GM21786 (cell line): Measurements from ENCODE around the gene FAM163A.
"Not testable (repeated sequence)": the region's sequence is repeated elsewhere in the genome, so short reads cannot be mapped to it uniquely, and the experiment has no call there.

Experiments
- ATAC-seq: cut with Tn5 transposase; IDR thresholded peaks from one replicate; pipeline ENCODE4 v1.9.1; 2021; ENCODE audit not compliant: unreplicated experiment

Gene FAM163A

GRCh38 chr1:179742717-179743678 is at the start of gene FAM163A:
FAM163A (plus strand) TSS chr1:179743291; CDS start chr1:179813098, 69,807 bp downstream.
- no peak for ATAC-seq

- not testable (repeated sequence) for ATAC-seq
Observed at GRCh38 chr1:179694530-179694929, 48.6 kb upstream of the FAM163A start.

GRCh38 chr1:179702946-179703539 is 40.0 kb upstream of the FAM163A start:
- ATAC-seq = no peak

- ATAC-seq = no peak
Observed at GRCh38 chr1:179706339-179706941, 36.7 kb upstream of the FAM163A start.

- no peak for ATAC-seq
Observed at GRCh38 chr1:179707406-179707805, 35.7 kb upstream of the FAM163A start.

- no peak for ATAC-seq
Observed at GRCh38 chr1:179708434-179709195, 34.5 kb upstream of the FAM163A start.

GRCh38 chr1:179709841-179710329 is 33.2 kb upstream of the FAM163A start:
- peak; percentile 76 for ATAC-seq

- no peak for ATAC-seq
Observed at GRCh38 chr1:179714159-179714558, 28.9 kb upstream of the FAM163A start.

- no peak for ATAC-seq
Observed at GRCh38 chr1:179714623-179715022, 28.5 kb upstream of the FAM163A start.

- ATAC-seq = no peak
Observed at GRCh38 chr1:179719272-179719671, 23.8 kb upstream of the FAM163A start.

GRCh38 chr1:179728271-179728670 is 14.8 kb upstream of the FAM163A start:
- no peak for ATAC-seq

GRCh38 chr1:179729881-179730280 is 13.2 kb upstream of the FAM163A start:
- no peak for ATAC-seq

- ATAC-seq = no peak
Observed at GRCh38 chr1:179731643-179732042, 11.4 kb upstream of the FAM163A start.

GRCh38 chr1:179742291-179742690 is 800 bp upstream of the FAM163A start:
- no peak for ATAC-seq

GRCh38 chr1:179743679-179744400 is 749 bp downstream of the FAM163A start:
- ATAC-seq = no peak

- no peak for ATAC-seq
Observed at GRCh38 chr1:179744401-179745130, 1.5 kb downstream of the FAM163A start.

- ATAC-seq = no peak
Observed at GRCh38 chr1:179745131-179745611, 2.1 kb downstream of the FAM163A start.

- ATAC-seq = no peak
Observed at GRCh38 chr1:179745743-179746142, 2.7 kb downstream of the FAM163A start.

- ATAC-seq = no peak
Observed at GRCh38 chr1:179747611-179748010, 4.5 kb downstream of the FAM163A start.
